ENCODE results near the gene AOX1. TPM values are rescaled to one million over a fixed set of nuclear protein-coding genes. Genes with fewer than 3 reads are reported as not detected.
"Not testable (repeated sequence)": the region's sequence is repeated elsewhere in the genome, so short reads cannot be mapped to it uniquely, and the experiment has no call there.

AOX1 gene
- total RNA-seq, 1 experiment from 2014 or later, result 3.0 TPM

DNA sequence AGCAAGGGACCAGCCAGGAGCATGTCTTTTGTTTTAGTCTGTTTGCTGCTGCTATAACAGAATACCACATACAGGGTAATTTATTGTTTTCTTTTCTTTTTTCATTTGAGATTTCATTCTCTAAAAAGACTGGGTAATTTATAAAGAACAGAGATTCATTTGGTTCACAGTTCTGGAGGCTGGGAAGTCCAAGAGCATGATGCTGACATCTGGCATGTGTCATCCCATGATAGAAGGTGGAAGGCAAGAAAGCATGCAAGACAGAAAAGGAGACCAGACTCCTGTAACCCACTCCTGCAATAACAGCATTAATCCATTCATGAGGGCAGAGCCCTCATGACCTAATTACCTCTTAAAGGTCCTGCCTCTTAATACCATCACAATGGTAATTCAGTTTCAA is 45.0 kb upstream of the AOX1 start:
- intact Hi-C loops (cut with micrococcal nuclease; ENCODE audit: unreplicated experiment) (no loop called here), in situ Hi-C loops (cut with HindIII; ENCODE audit: low pct_unique_long_range_greater_than_20kb, low sequenced_read_pairs) (no loop called here)
- H3K4me3 ChIP-seq (ENCODE audit: low read depth in 2 of 2, low read length in 2 of 2), result no peak overlapping the region
- H3K36me3 ChIP-seq (ENCODE audit: control insufficient read depth, insufficient read depth, low read length), result peaks cover 49% of the 10 kb centered on the region
- DNase-seq (ENCODE audit: low read depth, low spot score) (no peak), ATAC-seq (no peak)
- no peak overlapping the region for H3K27ac ChIP-seq (ENCODE audit: low read length)
- TF ChIP-seq, protein P1, sequence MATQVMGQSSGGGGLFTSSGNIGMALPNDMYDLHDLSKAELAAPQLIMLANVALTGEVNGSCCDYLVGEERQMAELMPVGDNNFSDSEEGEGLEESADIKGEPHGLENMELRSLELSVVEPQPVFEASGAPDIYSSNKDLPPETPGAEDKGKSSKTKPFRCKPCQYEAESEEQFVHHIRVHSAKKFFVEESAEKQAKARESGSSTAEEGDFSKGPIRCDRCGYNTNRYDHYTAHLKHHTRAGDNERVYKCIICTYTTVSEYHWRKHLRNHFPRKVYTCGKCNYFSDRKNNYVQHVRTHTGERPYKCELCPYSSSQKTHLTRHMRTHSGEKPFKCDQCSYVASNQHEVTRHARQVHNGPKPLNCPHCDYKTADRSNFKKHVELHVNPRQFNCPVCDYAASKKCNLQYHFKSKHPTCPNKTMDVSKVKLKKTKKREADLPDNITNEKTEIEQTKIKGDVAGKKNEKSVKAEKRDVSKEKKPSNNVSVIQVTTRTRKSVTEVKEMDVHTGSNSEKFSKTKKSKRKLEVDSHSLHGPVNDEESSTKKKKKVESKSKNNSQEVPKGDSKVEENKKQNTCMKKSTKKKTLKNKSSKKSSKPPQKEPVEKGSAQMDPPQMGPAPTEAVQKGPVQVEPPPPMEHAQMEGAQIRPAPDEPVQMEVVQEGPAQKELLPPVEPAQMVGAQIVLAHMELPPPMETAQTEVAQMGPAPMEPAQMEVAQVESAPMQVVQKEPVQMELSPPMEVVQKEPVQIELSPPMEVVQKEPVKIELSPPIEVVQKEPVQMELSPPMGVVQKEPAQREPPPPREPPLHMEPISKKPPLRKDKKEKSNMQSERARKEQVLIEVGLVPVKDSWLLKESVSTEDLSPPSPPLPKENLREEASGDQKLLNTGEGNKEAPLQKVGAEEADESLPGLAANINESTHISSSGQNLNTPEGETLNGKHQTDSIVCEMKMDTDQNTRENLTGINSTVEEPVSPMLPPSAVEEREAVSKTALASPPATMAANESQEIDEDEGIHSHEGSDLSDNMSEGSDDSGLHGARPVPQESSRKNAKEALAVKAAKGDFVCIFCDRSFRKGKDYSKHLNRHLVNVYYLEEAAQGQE (IDR thresholded peaks at IDR 0.05; ENCODE audit: insufficient read depth in 1 of 2, low read depth in 2 of 2, low read length in 1 of 2), result no peak
- no peak for TF ChIP-seq POLR2AphosphoS5 (IDR thresholded peaks at IDR 0.05; ENCODE audit: low read depth, low read length)
- TF ChIP-seq SIN3A (IDR thresholded peaks at IDR 0.05; ENCODE audit: borderline replicate concordance, insufficient read depth, low read depth, low read length), result no peak
- TF ChIP-seq, protein P2, sequence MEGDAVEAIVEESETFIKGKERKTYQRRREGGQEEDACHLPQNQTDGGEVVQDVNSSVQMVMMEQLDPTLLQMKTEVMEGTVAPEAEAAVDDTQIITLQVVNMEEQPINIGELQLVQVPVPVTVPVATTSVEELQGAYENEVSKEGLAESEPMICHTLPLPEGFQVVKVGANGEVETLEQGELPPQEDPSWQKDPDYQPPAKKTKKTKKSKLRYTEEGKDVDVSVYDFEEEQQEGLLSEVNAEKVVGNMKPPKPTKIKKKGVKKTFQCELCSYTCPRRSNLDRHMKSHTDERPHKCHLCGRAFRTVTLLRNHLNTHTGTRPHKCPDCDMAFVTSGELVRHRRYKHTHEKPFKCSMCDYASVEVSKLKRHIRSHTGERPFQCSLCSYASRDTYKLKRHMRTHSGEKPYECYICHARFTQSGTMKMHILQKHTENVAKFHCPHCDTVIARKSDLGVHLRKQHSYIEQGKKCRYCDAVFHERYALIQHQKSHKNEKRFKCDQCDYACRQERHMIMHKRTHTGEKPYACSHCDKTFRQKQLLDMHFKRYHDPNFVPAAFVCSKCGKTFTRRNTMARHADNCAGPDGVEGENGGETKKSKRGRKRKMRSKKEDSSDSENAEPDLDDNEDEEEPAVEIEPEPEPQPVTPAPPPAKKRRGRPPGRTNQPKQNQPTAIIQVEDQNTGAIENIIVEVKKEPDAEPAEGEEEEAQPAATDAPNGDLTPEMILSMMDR (IDR thresholded peaks at IDR 0.05), result no peak
- TF ChIP-seq TCF7L2 (IDR thresholded peaks at IDR 0.05; ENCODE audit: low read depth, low read length), result no peak
- POLR2A ChIA-PET, result no interaction called here
- H3K4me1 ChIP-seq (ENCODE audit: control insufficient read depth, insufficient read depth, low read length), result no peaks in the 10 kb centered on the region
- H3K9me3 ChIP-seq (ENCODE audit: control insufficient read depth, insufficient read depth, low read depth, low read length), result no peaks in the 10 kb centered on the region
- CTCF ChIA-PET, result no interaction called here
- H3K27me3 ChIP-seq (ENCODE audit: control insufficient read depth, insufficient read depth, low read length), result no peaks in the 10 kb centered on the region
- BruUV-seq (replicated peaks), result no TSS peak

DNA sequence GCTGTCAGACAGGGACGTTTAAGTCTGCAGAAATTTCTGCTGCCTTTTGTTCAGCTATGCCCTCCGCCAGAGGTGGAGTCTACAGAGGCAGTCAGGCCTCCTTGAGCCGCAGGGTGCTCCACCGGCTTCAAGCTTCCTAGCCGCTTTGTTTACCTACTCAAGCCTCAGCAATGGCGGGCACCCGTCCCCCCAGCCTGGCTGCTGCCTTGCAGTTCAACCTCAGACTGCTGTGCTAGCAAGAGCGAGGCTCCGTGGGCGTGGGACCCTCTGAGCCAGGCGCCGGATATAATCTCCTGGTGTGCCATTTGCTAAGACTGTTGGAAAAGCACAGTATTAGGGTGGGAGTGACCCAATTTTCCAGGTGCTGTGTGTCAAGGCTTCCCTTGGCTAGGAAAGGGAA is 19.2 kb upstream of the AOX1 start:
- H3K27ac ChIP-seq (ENCODE audit: low read length); H3K9me3 ChIP-seq (ENCODE audit: control insufficient read depth, insufficient read depth, low read depth, low read length); ATAC-seq; H3K4me1 ChIP-seq (ENCODE audit: control insufficient read depth, insufficient read depth, low read length); H3K27me3 ChIP-seq (ENCODE audit: control insufficient read depth, insufficient read depth, low read length); H3K36me3 ChIP-seq (ENCODE audit: control insufficient read depth, insufficient read depth, low read length); BruUV-seq (replicated peaks); in situ Hi-C loops (cut with HindIII; ENCODE audit: low pct_unique_long_range_greater_than_20kb, low sequenced_read_pairs); intact Hi-C loops (cut with micrococcal nuclease; ENCODE audit: unreplicated experiment); CTCF ChIA-PET; H3K4me3 ChIP-seq (ENCODE audit: low read depth in 2 of 2, low read length in 2 of 2); POLR2A ChIA-PET; DNase-seq (ENCODE audit: low read depth, low spot score): not testable (repeated sequence)

DNA sequence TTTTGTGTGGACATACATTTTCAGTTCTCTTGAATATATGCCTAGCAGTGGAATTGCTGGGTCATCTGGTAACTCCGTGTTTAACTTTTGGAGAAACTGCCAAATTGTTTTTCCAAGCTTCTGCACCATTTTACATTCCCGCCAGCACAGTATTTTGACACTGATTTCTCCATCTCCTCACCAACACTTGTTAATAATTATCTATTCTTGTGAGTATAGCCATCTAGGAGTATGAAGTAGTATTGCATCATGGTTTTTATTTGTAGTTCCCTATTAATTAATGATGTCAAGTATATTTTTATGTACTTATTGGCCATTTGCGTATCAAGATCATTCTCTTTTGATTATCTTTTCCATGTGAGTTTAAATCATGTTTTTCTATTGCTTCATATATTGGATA is 17.9 kb upstream of the AOX1 start:
- no TSS peak for BruUV-seq (replicated peaks)
- ChIA-PET CTCF (no interaction called here), POLR2A (no interaction called here)
- no peaks in the 10 kb centered on the region for H3K9me3 ChIP-seq (ENCODE audit: control insufficient read depth, insufficient read depth, low read depth, low read length)
- in situ Hi-C loops (cut with HindIII; ENCODE audit: low pct_unique_long_range_greater_than_20kb, low sequenced_read_pairs) (no loop called here), intact Hi-C loops (cut with micrococcal nuclease; ENCODE audit: unreplicated experiment) (no loop called here)
- no peak overlapping the region for H3K4me3 ChIP-seq (ENCODE audit: low read depth in 2 of 2, low read length in 2 of 2)
- peaks cover 9% of the 10 kb centered on the region; the same call in 1 of the 2 replicates for H3K36me3 ChIP-seq (ENCODE audit: control insufficient read depth, insufficient read depth, low read length)
- ATAC-seq (no peak), DNase-seq (ENCODE audit: low read depth, low spot score) (no peak)
- H3K4me1 ChIP-seq (ENCODE audit: control insufficient read depth, insufficient read depth, low read length), result no peaks in the 10 kb centered on the region
- H3K27ac ChIP-seq (ENCODE audit: low read length), result no peak overlapping the region
- TF ChIP-seq, protein P2 (IDR thresholded peaks at IDR 0.05), result no peak
- TF ChIP-seq TCF7L2 (IDR thresholded peaks at IDR 0.05; ENCODE audit: low read depth, low read length) (no peak), POLR2AphosphoS5 (IDR thresholded peaks at IDR 0.05; ENCODE audit: low read depth, low read length) (no peak), SIN3A (IDR thresholded peaks at IDR 0.05; ENCODE audit: borderline replicate concordance, insufficient read depth, low read depth, low read length) (no peak)
- TF ChIP-seq, protein P1 (IDR thresholded peaks at IDR 0.05; ENCODE audit: insufficient read depth in 1 of 2, low read depth in 2 of 2, low read length in 1 of 2), result no peak
- no peaks in the 10 kb centered on the region for H3K27me3 ChIP-seq (ENCODE audit: control insufficient read depth, insufficient read depth, low read length)

Measured in Panc1 (cell line).